GF-D8 (cell line): Measurements from ENCODE around the gene DOK1.
"Not testable (repeated sequence)": the region's sequence is repeated elsewhere in the genome, so short reads cannot be mapped to it uniquely, and the experiment has no call there.

Experiments
- DNase-seq: peaks from one replicate; lab custom pipeline; 2025; lab: John Stamatoyannopoulos, UW

Gene DOK1

GRCh38 chr2:74548900-74549826 is 5.4 kb upstream of the DOK1 start:
- DNase-seq = peak; percentile 28

DNA sequence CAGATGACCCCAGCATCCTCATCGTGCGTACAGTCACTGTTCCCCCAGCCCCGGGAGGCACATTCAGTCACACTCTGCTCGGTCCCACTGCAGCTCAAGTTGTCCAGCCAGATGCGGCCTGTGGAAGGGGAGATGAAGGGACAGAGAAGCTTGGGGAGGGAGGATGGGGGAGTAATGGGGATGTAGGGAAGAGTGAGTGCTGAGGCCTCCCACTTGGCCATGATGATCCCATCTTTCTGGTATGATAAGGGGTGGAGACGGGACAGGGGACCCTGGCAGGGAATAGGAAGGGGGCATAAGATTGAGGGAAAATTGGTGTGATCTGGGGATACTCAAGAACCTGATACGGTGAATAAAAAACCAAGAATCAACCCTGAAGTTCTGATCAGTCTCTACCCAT is 4.3 kb upstream of the DOK1 start:
- DNase-seq = no peak

GRCh38 chr2:74551530-74551929 is 3.0 kb upstream of the DOK1 start:
- DNase-seq = no peak

DNA sequence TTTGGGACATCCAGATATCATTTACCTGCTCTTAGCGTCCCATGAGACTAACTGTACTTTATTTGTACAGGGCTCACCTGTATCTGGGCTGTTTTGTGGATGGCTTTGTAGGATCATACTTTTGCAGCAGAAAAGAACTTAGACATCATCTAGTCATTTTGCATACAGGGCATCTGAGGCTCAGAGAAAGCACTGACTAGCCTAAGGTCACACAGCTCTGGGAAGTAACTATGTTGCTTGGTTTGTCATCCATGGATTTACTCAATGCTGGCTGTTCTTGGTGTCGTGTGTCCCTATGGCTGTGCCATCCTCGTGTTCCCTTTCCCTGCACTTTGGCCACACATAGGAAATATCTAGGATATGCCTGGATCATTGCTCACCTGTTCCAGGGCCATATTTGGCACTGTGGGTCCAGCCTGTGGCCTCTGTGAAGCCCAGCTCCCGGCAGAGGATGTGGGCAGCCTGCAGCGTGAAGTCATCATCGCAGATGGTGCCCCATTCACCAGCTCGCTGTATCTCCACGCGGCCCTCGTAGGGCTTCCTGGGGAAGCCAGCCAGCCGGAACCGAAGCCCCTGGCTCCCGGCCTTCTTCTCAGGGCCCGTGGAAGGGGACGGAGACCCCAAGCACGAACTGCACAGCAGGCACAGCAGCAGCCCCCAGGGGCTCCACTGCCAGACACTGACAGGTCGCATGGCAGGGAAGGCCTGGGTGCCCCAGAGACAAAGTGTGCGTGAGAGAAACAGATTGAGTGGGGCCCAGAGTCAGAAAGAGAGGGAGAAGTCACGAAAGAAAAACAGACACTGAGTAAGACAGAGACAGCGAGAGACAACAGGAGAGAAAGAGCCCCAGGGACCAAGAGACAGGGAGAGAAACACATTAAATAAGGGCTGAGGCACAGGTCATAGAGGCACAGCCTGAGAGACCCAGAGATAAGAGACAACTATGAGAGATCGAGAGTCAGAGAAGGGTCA is 2.3 kb upstream of the DOK1 start:
- peak; percentile 25 for DNase-seq

DNA sequence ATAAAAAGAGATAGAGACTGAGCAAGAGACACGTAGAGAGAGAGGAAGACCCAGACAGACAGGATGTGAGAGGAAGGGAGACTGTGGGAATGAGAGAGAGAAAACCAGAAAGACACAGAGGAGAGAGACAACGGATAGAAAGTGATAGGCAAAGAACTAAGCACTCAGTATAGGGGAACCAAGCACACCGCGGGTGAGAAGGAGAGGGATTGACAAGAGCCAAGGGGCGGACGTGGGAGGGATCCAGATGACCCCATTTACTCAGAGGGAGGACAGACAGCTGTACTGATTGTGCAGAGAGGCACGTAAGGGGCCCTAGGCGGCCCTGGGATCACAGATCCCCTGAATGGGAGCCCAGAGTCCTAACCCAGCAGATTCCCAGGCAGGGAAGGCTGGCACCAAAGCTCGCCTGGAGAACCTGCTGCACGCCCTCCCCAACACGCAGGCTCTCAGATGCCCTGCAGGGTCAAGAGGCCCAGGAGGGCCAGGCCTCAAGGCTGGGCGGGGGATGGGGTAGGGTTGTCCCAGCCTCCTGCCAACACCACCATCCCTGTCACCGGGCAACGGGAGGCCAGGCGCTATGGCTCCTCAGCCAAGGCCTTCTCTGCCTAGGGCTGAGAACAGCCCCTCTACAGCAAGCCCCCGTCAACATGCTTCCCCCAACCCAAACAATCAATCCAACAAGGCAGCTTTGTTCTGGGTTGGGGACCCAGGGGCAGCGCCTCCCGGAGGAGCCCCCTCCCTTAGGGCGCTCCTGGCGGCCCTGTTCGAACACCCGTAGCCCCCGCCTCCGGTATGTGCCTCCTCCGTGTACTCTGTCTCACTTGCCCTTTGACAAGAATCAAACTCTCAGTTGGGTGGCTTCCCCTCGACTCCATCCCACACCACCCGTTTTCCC is 1.4 kb upstream of the DOK1 start:
- no peak for DNase-seq

GRCh38 chr2:74554820-74555531 is 456 bp downstream of the DOK1 start:
- DNase-seq = no peak

- DNase-seq = peak; percentile 36
Observed at GRCh38 chr2:74555610-74556103, 1.1 kb downstream of the DOK1 start.

GRCh38 chr2:74556159-74556558 is 1.6 kb downstream of the DOK1 start:
- DNase-seq = no peak

GRCh38 chr2:74556831-74557370 is 2.4 kb downstream of the DOK1 start:
- no peak for DNase-seq

- DNase-seq = no peak
Observed at GRCh38 chr2:74558284-74559230, 4.0 kb downstream of the DOK1 start.

- DNase-seq = no peak
Observed at GRCh38 chr2:74559912-74560311, 5.4 kb downstream of the DOK1 start.

GRCh38 chr2:74560591-74560990 is 6.1 kb downstream of the DOK1 start:
- no peak for DNase-seq

- DNase-seq = not testable (repeated sequence)
Observed at GRCh38 chr2:74561022-74561421, 6.5 kb downstream of the DOK1 start.

- DNase-seq = no peak
Observed at GRCh38 chr2:74562126-74562775, 7.7 kb downstream of the DOK1 start.

DNA sequence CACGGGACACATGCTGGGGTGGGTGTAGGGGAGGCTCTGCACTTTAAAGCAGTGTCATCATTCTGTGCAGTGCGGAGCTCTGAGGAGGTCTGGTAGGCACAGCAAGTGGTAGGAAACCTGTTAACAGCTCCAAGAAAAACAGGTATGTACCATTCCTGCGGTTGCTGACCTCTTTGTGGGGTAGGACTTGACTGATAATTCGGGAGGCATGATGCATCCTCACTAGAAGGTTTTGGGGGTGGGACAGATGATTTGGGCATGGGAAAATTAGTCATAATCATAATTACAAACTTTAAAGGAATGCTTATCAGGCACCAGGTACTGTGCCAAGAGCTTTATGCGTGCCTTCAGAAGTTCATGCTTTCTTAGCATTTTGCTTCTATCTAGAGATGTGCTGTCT is 9.7 kb downstream of the DOK1 start:
- DNase-seq = no peak

- DNase-seq = no peak
Observed at GRCh38 chr2:74566076-74566753, 11.7 kb downstream of the DOK1 start.

DNA sequence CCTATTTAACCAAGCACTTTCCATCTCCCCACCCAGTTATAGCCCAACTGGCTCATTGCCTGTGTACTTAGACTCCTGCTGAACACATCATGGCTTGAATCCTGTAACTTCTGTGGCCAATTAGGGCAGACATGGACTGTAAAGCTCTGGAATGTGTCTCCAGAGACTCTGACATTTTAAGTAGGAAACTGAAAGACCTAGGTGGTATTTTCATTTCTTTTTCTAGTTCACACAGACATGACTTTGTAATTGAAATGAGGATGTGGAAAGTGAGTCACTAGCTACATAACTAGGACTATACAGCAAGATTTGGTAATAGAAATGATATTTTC is 12.2 kb downstream of the DOK1 start:
- DNase-seq = no peak

- no peak for DNase-seq
Observed at GRCh38 chr2:74567881-74568280, 13.4 kb downstream of the DOK1 start.
